Measurements from ENCODE around the gene ELFN2.

The ELFN2 gene

DNA sequence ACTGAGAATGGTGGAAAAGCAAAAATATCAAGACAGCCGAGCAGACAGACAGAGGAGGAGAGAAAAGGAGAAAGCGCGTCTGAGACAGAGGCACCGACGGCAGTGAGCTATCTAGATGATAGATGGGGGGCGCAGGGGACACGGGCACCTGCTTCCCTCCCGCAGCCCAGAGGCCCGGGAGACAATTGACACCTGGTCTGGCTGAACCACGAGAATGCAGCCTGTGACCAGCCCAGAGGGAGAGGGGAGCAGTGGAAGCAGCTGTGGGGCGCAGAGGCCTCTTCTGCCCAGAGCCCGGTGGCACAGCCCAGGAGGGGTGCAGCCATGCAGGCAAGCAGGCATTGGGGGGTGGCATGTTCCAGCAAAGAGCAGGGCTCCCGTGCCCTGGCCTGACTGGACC is 48.2 kb downstream of the ELFN2 start:
- no peak for DNase-seq

DNA sequence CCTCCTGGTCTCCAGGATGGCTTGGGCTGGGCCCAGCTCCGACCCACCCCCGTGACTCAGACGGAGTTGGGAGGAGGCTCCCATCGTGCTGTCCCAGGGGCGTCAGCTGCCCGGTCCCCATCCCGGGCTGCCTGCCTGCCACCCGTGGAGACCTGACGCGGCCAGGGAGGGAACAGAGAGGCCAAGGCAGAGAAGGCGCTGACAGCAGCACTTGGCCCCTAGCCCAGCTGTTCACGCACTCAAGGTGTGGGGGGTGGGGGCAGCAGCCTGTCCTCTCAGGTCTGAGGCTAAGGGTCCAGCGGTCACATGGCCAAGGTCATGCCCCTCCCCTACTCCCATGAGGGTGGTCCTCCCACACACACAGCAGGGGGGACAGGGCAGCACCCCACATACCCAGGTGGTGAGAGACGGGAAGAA is 48.6 kb downstream of the ELFN2 start:
- no peak for DNase-seq

DNA sequence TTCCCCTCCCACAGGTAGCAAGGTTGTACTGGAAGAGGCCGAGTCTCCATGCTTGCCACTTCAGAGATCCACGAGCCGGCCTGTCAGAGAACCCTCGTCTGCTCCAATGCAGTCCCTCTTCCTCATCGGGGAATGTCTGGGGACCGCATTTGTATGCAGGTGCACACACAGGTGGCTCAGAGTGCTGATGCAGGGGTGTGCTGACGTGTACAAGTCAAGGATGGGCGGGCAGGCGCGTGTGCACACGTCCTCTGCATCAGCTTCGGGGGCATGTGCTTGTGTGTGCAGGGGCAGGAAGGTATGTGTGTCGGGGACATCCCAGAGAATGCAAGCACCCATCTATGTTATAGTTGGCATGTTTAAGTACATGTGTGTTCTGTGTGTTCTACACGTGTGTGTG is 49.4 kb downstream of the ELFN2 start:
- DNase-seq: no peak

DNA sequence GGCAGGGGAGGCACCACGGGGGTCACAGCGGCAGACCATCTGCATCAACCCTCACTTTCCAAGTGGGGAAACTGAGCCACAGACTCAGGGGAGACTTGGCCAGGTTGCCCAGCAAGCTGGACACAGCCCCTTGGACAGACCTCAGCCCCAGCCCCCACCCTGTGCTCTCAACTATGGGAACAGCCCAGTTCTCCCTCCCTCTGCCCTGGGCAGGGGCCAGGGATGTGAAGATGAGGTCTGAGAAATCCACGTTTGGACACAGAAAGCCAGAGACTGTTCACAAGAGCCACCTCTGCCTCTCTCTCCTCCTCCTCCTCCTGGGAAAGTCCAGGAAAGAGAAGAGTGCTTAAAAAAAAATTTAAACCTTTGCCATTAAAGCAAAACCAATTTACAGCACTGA is 50.1 kb downstream of the ELFN2 start:
- no peak for DNase-seq

DNA sequence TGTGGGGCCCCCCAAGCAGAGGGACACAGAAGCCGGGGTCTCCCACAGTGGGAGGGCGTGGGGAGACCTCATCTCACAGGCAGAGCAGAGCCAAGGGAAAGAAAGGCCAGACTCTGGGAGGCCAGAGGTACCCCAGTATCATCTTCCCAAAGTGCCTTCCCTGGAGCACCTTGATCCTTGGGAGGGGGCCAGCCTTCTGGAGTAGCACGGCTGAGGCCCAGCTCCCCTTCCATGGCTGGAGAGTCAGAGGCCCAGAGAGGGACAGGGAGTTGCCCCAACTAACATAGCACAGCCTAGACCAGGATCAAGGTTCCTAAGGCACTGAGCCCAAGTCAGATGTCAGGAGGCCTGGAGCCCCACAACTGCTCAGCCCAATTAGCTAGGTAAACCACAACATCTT is 50.6 kb downstream of the ELFN2 start:
- no peak for DNase-seq

DNA sequence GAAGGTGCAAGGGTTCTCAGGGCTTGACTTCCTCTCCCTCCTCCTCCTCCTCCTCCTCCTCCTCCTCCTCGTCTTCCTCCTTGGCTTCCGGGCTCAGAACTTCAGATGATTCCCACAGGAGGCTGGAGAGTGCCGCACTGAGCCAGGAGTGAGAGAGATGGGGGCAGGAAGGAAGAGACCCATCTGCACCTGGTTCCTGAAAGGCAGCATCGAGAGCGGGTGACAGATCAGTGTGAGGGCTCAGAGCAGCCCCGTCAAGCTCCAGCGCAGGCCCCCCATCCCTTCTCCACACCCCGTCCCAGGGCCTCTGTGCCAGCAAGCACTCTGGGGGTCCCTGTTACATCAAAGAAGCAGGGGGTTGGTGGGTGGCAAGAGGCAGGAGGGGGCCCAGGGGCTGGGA is 51.5 kb downstream of the ELFN2 start:
- no peak for DNase-seq

DNA sequence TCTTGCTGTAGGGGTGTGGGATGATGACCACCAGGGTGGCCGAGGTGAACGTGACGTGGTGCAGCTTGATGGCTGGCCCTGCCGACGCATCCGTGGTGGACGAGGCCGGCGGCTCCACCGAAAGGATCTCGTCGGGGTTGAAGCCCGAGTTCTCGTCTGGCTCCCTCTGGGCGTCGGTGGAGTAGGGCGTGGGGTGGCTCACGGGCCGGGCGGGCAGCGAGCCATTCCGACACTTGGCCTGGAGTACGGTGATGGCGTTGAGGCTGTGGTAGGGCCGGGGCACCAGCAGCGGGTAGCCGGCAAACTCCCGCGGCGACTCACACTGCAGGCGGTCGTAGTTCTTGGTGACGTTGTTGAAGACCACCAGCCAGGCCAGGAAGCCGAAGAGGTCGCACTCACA is 52.7 kb downstream of the ELFN2 start:
- DNase-seq: no peak

DNA sequence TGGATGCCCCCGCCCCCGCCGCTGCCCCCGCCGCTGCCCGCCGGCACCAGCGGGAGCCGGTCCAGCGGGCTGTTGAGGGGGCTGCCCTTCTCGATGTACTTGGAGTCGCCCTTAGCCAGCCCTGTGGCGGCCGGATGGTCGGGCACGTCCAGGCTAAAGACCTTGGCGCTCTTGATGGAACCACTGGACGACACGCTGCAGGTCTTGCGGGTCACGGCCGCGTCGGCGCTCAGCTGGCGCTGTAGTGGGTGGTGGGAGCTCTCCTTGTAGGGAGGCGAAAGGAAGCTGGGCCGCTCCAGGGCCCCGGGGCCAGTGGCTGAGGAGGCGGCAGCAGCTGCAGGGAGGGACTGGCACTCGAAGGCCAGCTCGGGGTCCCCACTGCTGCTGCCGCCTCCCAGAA is 53.8 kb downstream of the ELFN2 start:
- DNase-seq: no peak

DNA sequence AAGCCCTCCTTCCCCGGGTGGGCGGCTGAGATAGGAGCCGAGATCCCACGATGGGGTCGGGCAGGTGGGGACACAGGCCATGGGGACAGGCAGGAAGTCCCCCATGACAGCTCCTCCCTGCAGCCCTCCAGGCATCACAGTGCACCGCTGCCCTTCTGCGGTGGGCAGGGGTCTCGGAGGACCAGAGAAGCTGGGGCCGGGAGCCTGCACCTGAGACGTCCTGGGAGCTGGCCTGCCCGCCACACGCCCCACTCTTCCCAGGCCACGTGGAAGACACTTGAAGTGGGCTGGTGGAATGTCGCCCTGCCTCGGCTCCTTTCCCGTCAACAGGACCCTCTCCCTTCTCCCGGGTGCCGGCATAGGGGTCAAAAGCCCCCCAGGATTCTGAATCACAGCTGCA is 55.4 kb downstream of the ELFN2 start:
- DNase-seq: no peak

DNA sequence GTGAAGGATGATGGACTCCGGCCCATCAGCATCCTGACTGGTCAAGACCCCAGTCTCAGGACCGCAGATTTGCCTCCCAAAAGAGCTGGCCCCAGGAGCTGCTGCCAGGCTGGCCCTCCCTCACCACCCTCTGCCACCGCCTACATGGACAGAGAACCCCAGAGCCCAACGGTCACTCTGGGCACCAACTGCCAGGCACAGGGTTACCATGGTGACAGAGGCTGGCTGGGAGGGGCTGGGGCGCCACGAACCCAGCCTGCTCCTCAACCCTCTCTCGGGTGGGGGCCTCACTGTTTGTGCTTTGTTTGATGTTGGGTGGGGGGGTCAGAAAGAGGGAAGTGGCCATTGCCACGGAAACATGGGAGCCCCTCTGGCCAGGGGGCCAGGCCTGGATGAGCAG is 55.8 kb downstream of the ELFN2 start:
- DNase-seq: no peak

DNA sequence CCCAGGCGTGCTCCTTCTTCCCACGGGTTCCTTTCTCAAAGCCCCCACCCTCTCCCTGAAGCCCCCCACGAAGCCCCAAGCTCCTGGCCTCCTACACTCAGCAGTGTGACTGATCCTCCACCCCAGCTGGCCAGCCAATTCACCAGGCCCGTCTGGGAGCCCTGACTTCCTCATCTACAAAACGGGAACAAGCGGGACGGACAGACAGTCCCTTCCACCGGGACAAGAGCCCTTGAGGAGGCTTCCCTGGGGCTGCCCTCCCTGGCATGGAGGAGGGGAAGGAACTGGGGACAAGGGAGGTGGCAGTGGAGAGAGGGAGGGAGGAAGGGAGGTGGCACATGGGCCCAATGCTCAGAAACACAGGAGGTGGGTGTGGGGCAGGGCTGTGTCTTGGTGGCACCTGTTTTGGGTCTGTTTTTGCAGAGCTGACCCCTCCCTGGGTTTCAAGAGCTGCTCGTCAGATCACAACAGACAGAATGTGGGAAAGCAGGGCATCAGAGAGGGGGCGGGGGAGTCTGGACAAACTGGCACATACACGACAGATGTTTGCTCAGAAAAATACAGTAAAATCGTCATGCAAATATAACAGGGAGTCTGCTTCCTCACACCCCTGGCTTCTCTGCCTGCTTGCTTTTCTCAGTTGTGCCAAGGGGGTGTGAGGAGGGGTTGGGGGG is 56.8 kb downstream of the ELFN2 start:
- DNase-seq: no peak

DNA sequence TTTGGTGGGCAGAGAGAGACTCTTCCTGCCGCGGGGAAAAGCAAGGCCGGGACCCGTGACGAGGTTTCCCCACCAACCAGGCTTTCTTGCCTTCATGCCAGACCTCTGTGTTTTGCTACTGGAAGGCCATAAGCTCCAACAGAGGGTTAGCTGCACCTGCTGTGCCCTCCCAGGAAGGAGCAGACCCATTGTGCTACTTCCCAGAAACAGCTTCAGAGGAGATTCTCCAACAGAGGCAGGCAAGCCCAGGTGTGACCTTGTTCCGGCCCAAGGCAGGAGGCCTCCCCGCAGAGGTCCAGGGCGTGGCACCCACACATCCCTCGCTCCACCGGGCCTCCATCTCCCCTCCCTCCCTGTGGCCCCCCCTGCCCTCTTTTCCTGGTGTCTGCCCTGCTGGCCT is 57.8 kb downstream of the ELFN2 start:
- DNase-seq: no peak

DNA sequence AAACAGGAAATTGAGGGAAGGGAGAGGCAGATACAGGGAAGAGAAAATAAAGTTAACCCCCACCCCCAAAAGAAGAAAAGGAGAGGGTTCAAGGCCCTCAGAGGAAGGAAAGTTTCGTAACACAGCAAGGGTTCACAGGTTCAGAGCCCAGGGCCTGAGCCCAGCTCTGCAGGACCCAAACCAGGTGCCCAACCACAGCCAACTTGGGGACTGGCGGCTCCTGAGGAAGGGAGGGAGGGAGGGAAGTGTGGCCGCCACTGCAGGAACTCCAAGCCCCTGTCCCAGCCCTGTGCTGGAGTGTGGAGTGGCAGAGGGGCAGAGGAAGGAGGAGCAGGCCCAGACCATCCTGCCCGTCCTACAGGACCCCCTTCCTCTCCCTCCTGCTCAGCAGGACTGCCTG is 59.2 kb downstream of the ELFN2 start:
- no peak for DNase-seq

DNA sequence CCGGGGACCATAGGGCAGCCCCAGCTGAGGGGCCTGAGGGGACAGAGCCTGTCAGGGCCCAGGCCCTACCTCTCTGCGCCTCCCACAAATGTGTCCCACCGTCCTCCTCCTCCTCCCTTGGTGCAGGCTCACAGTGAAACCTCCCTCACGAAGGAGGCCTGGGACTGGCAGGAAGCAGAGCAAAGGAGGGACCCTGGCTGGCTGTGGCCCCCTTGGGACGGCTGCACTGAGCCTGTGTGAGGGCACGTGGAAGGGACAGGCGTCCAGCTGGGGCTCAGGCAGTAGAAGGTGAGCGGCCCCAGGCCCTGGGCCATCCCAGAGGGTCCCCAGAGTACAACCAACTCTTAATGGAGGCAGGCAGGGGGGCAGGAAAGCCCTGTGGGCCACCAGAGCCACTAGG is 60.7 kb downstream of the ELFN2 start:
- DNase-seq: no peak

DNA sequence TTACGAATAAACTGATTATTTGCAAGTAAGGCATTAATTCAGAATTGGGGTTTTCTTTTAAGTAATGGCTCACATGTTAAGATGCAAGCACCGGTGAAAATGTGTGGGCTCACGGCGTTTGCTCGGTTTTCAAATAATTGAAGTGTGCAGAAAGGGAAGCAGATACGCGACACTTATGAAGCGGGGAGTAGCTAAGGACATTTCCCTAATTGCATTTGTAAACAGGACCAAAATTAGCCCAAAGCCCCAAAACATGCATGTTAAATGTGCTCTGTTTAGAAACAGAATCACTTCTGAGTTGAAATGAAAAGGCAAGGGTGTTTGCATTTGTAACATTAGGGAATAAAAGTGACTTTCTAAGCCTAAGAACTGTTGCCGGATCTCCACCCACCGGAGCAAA is 61.3 kb downstream of the ELFN2 start:
- DNase-seq: no peak

DNA sequence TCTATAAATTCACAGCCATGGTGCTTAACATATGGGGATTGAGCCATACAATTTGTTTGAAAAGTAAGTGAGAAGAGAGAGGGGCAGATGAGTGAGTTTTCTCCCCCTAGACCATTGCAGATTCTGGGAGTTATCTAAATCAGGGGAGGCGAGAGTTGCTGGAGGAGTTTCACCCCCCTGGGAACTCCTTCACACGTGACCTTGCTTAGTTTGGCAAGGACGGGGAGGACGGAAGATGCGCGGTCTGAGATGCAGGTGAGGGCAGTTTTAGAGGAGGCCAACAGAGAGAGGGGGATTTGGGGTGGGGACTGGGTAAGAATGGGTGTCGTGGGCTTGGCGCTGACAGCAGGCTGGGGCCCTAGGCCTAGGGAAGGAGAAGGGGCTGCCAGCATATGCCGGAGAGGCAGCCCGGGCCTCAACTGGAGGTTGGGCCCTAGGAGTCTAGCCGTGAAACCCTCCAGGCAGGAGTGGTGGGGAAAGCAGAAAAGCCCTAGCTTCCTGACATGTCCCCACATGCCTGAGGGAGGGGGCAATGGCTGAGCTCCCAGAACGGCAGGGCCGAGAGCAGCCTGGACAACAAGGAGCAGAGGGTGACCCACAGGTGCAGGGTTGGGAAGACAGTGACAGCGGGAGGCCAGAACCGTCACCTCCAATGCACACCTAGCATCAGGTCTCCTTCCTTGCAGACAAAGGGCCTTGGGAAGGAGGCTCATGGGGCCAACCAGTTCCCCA is 63.9 kb downstream of the ELFN2 start:
- no peak for DNase-seq

DNA sequence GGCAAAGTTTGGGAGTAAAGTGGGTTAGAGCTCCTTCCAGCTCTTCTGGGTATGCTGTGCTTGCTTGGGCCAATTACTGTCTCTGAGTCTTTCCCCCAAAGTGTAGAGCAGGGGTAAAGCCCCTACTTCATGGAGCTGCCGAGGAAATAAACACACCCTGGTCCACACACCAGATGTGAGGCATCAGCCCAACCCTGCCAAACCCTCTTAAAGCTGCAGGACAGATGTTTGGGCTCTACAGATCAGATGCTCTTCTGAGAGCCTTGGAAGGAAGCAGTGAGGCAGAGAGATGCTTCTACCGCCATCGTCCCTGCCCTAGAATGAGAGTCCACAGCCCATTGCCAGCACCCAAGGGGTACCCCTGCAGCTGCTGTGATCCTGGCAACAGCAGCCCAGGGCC is 64.7 kb downstream of the ELFN2 start:
- DNase-seq: no peak

DNA sequence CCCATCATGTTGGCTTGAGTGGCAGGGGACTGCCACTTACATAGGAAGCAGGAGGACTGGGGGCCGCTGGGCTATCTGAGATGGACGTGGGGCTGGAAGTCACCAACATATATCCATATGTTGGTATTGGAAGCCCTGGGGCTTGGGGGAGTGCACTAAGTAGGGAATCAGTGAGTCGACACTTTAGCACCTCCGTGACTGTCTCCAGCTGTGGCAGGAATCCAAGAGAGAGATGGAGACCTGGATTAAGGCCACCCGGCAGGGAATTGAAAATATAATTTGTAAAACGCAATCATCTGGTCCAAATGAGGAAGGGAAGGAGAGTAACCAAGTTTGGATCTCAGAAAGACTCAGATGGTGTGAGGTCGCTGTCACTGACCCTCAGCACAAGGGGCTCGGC is 68.4 kb downstream of the ELFN2 start:
- no peak for DNase-seq

DNA sequence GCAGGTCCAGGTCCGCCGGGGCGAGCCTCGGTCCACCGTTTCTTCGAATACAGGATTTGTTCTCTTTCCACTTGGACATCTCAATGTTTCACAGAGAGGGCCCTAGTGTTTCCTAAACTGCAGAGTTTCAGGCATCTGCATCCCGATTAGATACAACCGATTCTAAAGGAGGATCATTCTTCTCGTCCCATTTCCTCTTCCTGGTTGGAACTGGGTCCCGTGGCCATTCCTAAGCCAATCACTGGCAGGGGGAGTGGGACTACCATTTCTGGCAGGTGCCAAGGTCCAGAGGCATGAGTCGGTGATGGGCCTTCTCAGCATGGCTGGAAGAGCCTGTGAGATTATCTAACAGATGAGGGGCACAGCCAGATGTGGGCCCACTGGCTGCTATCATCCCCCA is 68.9 kb downstream of the ELFN2 start:
- no peak for DNase-seq

DNA sequence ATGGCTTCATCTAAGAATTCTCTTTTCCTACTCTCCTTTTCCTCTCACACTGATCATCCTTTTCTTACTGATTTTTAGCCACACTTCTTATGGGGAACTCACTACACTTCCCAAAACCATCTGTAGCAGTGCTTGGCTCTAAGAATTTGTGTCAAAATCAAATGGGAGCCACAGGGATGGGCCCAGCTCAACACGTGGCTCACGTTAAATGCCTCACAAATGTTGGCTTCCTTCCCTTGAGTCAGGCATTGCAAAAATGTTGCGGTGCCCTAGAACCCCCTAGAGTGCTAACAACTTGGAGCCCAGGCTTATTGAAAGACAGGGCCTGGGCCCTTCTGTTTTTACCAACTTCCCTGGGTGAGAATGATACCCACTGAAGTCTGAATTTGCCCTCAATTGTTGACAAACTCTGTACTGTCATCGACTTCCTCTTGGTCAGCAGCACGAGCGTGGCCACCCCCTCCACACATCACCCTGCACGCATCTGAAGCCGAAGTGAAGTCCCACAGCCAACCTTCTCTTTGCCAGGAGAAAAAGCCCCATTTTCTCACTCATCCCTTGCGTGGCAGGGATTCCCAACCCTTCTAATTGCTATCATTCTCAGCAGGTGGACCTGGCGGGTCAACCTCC is 69.7 kb downstream of the ELFN2 start:
- no peak for DNase-seq

DNA sequence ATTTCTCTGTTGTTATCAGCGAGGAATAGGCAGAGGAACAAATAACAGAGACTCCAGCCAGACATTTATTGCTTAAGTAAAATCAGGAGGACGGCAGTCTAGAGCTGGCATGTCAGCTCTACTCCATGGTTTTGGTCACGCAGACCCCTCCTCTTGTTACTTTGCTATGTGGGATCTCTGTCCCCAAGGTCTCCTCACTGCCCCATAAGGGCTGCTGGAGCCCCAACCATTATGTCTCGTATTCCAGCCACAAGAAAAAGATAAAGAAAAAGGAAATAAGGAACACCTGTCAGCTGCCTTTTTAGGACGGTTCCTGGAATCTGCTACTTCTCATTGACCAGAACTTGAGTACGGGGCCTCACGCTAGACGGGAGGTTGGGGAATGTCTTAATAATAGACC is 70.4 kb downstream of the ELFN2 start:
- DNase-seq: no peak

DNA sequence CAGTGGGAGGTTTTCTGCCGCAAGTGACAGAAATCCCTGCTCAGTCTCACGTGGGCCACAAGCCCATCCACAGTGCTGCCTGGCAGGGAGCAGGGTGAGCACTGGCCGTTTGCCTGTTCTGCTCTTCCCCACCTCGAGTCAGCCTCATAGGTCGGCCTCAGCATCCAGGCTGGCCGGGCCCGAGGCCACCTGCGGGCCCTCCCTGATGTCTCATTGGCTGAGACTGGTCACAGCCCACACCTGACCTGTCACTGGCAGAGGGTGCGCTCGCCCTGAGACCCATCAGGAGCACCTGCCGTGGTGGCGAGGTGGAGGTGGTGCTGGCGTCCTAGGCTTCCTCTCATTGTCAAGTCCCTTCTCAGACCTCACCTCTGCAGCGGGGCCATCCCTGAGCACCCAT is 72.1 kb downstream of the ELFN2 start:
- DNase-seq: no peak

DNA sequence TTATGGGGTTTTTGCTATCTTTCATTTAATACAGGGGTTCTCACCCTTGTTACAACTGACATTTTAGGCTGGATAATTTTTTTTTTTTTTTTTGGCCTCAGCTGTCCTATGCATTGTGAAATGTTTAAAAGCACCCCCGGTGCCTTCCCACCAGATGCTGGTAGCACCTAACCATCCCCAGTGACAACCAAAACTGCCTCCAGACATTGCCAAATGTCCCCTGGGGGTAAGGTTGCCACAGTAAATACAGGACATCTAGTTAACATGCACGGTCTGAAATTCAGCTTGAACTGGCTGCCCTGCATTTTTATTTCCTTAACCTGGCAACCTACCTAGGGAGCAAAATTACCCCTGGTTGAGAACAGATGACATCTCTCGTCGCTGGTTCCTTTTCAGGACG is 72.6 kb downstream of the ELFN2 start:
- DNase-seq: no peak

DNA sequence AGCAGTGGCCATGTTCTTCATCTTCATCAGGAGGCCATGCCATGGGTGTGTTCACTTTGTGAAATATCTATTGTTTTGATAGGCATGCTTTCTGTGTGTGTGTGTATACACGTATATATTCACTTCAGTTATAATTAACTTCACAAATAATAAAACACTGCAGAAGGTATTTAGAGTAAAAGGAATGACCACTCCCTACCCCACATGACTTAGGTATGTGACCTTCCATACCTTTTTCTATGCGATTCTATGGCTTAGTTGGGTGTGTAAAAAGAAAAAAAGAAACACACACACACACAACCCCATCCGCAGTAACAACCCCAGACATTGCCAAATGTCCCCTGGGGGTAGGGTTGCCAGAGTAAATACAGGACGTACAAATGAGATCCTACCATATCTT is 73.0 kb downstream of the ELFN2 start:
- DNase-seq: no peak

DNA sequence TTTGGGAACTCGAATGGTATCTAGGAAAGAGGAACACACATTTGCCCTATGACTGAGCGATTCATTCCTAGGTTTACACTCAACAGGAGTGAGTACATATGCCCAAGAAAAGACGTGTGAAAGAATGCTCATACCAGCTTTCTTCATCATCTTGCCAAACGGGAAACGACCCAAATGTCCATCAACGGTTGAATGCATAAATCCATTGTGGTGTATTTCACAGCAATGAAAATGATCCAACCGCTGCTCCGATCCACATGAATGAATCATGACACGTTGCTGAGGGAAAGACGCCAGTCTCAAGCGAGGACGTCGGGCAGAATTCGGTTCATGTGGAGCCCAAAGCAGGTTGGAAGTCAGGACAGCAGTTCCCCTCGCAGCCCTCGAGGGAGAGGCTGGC is 73.4 kb downstream of the ELFN2 start:
- no peak for DNase-seq
